OCI-LY1 (cell line): ENCODE results near the gene RAD51B.

ENCODE experiments used
- H2AFZ ChIP-seq: fragments of 200-600 bp; sonication (generic), shearing (Covaris generic); 2 replicates; pipeline ENCODE4 v1.6.0; 2014; ENCODE audit warnings: antibody characterized with exemption, mild to moderate bottlenecking, low read length
- H3F3A ChIP-seq: fragments of 200-600 bp; sonication (generic), shearing (Covaris generic); 2 replicates; pipeline ENCODE4 v1.6.0; 2014; ENCODE audit warnings: mild to moderate bottlenecking, antibody characterized with exemption, low read length, moderate library complexity; ENCODE audit not compliant: insufficient read depth
- H3K27ac ChIP-seq: fragments of 200-600 bp; sonication (generic); 2 replicates; pipeline ENCODE4 v1.5.1; 2014; ENCODE audit warnings: low read length, mixed run types, mild to moderate bottlenecking, low read depth; ENCODE audit not compliant: poor library complexity, severe bottlenecking
- H3K27me3 ChIP-seq: fragments of 200-600 bp; sonication (generic); 2 replicates; pipeline ENCODE4 v1.6.0; 2014; ENCODE audit warnings: antibody characterized with exemption, mild to moderate bottlenecking, low read length, moderate library complexity; ENCODE audit not compliant: insufficient read depth
- H3K36me3 ChIP-seq: fragments of 200-600 bp; sonication (generic); 2 replicates; pipeline ENCODE4 v1.6.1; 2014; ENCODE audit warnings: mild to moderate bottlenecking, antibody characterized with exemption, low read length, moderate library complexity, mixed read lengths; ENCODE audit not compliant: insufficient read depth
- H3K4me1 ChIP-seq: fragments of 200-600 bp; sonication (generic); 2 replicates; pipeline ENCODE4 v1.5.1; 2014; ENCODE audit warnings: mild to moderate bottlenecking, low read length, moderate library complexity; ENCODE audit not compliant: insufficient read depth, severe bottlenecking
- H3K4me2 ChIP-seq: fragments of 200-600 bp; sonication (generic), shearing (Covaris generic); 2 replicates; pipeline ENCODE4 v1.6.1; 2014; ENCODE audit warnings: low read length
- H3K4me3 ChIP-seq: fragments of 200-600 bp; sonication (generic); 2 replicates; pipeline ENCODE4 v1.5.1; 2014; ENCODE audit warnings: low read length, low read depth, mild to moderate bottlenecking, mixed read lengths; ENCODE audit not compliant: poor library complexity, severe bottlenecking
- H3K79me2 ChIP-seq: fragments of 200-600 bp; shearing (Covaris generic); 2 replicates; pipeline ENCODE4 v1.6.1; 2016; ENCODE audit warnings: mixed run types, low read length, mixed read lengths; ENCODE audit not compliant: insufficient read depth
- H3K9ac ChIP-seq: fragments of 200-600 bp; sonication (generic), shearing (Covaris generic); 2 replicates; pipeline ENCODE4 v1.6.1; 2014; ENCODE audit warnings: mild to moderate bottlenecking, low read length, mixed read lengths
- H3K9me2 ChIP-seq: fragments of 200-600 bp; sonication (generic), shearing (Covaris generic); 2 replicates; pipeline ENCODE4 v1.6.1; 2014; ENCODE audit warnings: low read depth, mild to moderate bottlenecking, low read length, mixed read lengths
- H3K9me3 ChIP-seq: fragments of 200-600 bp; shearing (Covaris generic); 2 replicates; pipeline ENCODE4 v1.6.1; 2014; ENCODE audit warnings: low read length, mixed read lengths
- H4K20me1 ChIP-seq: fragments of 200-600 bp; sonication (generic), shearing (Covaris generic); 2 replicates; pipeline ENCODE4 v1.6.0; 2016; ENCODE audit warnings: mild to moderate bottlenecking, low read length; ENCODE audit not compliant: insufficient read depth
- EZH2 ChIP-seq: fragments of 200-600 bp; sonication (generic), shearing (Covaris generic); IDR thresholded peaks from 2 replicates; pipeline ENCODE4 v1.8.0; 2017; ENCODE audit warnings: borderline replicate concordance, mixed run types, mild to moderate bottlenecking, antibody characterized with exemption, low read length, moderate library complexity, mixed read lengths
- TF ChIP-seq, protein P1 (sequence below): fragments of 200-600 bp; sonication (generic), shearing (Covaris generic); IDR thresholded peaks from 2 replicates; pipeline ENCODE4 v1.5.1; 2017; ENCODE audit warnings: mild to moderate bottlenecking, antibody characterized with exemption, low read length, moderate library complexity, mixed read lengths

The RAD51B gene

GRCh38 chr14:68508581-68508980 is 689.0 kb downstream of the RAD51B start:
- Histone ChIP-seq H3K27me3 (no peaks in the 10 kb centered on the region), H2AFZ (no peak overlapping the region), H3K9me3 (no peaks in the 10 kb centered on the region), H4K20me1 (no peaks in the 10 kb centered on the region), H3F3A (0 out of 2 replicates have a peak, but pooled peaks cover 6% of the 10 kb centered on the region), H3K9ac (no peak overlapping the region), H3K36me3 (no peaks in the 10 kb centered on the region), H3K4me2 (no peak overlapping the region), H3K9me2 (no peaks in the 10 kb centered on the region), H3K4me1 (peaks cover 46% of the 10 kb centered on the region), H3K79me2 (no peaks in the 10 kb centered on the region), H3K4me3 (no peak overlapping the region), H3K27ac (peak overlapping the region; percentile 98)
- TF ChIP-seq EZH2: no peak
- TF ChIP-seq, protein P1, sequence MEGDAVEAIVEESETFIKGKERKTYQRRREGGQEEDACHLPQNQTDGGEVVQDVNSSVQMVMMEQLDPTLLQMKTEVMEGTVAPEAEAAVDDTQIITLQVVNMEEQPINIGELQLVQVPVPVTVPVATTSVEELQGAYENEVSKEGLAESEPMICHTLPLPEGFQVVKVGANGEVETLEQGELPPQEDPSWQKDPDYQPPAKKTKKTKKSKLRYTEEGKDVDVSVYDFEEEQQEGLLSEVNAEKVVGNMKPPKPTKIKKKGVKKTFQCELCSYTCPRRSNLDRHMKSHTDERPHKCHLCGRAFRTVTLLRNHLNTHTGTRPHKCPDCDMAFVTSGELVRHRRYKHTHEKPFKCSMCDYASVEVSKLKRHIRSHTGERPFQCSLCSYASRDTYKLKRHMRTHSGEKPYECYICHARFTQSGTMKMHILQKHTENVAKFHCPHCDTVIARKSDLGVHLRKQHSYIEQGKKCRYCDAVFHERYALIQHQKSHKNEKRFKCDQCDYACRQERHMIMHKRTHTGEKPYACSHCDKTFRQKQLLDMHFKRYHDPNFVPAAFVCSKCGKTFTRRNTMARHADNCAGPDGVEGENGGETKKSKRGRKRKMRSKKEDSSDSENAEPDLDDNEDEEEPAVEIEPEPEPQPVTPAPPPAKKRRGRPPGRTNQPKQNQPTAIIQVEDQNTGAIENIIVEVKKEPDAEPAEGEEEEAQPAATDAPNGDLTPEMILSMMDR: no peak

DNA sequence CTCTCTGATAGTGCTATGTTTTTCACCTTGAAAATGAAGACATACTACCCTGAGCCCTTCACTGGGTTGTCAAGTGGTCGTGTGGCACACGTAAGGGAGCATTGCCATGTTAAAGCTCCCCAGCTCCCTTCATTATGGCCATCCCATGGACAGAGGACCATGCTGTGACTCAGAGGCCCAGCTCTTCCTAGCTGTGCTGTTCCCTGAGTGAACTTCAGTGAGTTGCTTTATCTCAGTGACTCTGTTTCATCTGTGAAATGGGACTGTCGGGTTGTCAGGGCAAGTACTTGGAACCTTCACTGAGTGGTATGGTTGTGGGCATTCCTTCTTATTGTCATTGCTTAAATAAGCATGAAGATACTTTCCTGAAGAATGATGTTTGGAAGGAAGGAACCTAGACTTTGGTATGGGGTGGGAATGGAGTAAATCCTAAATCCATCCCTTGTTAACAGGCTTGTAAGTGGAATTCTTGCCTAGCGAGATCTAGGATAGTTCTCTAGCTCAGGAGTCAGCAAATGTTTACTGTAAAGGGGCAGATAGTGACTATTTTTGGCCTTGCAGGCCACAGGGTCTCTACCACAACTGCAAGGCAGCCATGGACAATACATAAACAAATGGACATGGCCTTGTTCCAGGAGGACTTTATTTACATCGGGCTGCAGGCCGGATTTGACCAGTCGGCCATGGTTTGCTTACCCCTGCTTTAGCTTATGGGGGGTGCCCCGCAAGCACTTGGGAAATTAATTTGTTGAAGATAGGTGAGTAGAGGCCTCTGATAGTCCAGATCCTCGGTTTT is 689.8 kb downstream of the RAD51B start:
- no peak overlapping the region for H3K4me2 ChIP-seq

DNA sequence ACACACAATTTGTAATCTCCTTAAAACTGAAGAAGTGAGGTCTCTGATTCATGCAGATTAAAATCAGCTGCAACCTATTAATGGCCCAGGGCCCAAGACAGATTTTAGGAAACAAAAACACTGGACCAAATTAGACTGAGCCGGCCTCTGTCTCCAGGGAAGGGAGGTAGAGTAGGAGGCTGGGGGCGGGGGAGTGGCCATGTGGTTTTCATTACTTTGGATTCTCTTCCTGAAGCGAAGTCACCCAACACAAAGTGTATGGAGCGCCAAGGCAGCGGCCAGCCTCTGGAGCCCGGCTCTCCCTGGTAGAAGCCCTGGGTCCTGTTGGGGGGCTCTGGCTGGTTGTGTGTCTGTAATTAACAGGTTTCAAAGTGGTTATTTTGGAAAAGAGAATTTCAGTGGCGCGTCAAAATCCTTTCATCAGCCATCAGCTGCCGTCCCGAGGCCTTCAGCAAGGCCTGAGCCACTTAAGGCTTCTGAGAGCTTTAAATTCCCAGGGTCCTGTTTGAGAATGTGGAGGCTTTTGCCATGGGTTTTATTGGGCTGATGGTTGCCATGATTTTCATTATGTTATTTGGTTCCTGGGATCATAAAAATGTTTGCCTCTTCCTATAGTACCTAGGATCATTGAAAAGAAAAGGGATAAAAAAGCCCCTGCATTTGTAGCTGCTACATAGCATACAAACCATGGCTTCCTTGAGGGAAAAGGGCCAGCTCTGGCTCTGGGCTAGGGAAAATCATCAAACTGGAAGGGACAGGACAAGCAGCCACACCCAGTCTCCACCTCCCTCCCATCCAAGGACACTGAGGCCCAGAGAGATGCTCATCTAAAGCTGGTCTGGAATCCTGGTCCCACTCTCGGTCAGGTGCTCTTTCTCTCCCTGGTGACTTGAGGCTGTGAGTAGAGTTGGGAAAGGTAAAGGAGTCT is 690.9 kb downstream of the RAD51B start:
- H3K36me3 ChIP-seq: no peaks in the 10 kb centered on the region
- no peak overlapping the region for H3K4me3 ChIP-seq
- H3K79me2 ChIP-seq: no peaks in the 10 kb centered on the region
- no peaks in the 10 kb centered on the region for H3K9me3 ChIP-seq
- no peaks in the 10 kb centered on the region for H3K9me2 ChIP-seq
- no peak overlapping the region for H3K9ac ChIP-seq
- H3K27me3 ChIP-seq: no peaks in the 10 kb centered on the region
- H3K4me2 ChIP-seq: no peak overlapping the region
- H4K20me1 ChIP-seq: no peaks in the 10 kb centered on the region
- H2AFZ ChIP-seq: no peak overlapping the region
- H3K4me1 ChIP-seq: peaks cover 44% of the 10 kb centered on the region
- H3K27ac ChIP-seq: peak overlapping the region; percentile 98
- no peak for TF ChIP-seq EZH2
- TF ChIP-seq, protein P1: no peak
- 0 out of 2 replicates have a peak, but pooled peaks cover 6% of the 10 kb centered on the region for H3F3A ChIP-seq

More for the DNA sequence above, 689.8 kb downstream of the RAD51B start:
- H3K4me3 ChIP-seq: no peak overlapping the region
- H3K9me2 ChIP-seq: no peaks in the 10 kb centered on the region
- H3K79me2 ChIP-seq: no peaks in the 10 kb centered on the region
- H3K9ac ChIP-seq: no peak overlapping the region
- H3K36me3 ChIP-seq: no peaks in the 10 kb centered on the region
- no peak overlapping the region for H2AFZ ChIP-seq
- 0 out of 2 replicates have a peak, but pooled peaks cover 6% of the 10 kb centered on the region for H3F3A ChIP-seq
- no peaks in the 10 kb centered on the region for H3K9me3 ChIP-seq
- H4K20me1 ChIP-seq: no peaks in the 10 kb centered on the region
- TF ChIP-seq EZH2: no peak
- TF ChIP-seq, protein P1: no peak
- no peaks in the 10 kb centered on the region for H3K27me3 ChIP-seq
- peaks cover 54% of the 10 kb centered on the region for H3K4me1 ChIP-seq
- peak overlapping the region; percentile 98 for H3K27ac ChIP-seq
